Colonic mucosa (tissue), 4 donors: ENCODE results near the gene RNU6-9. TPM values are rescaled to one million over a fixed set of nuclear protein-coding genes. Genes with fewer than 3 reads are reported as not detected.

Source experiments
- DNase-seq: peaks from one replicate; pipeline ENCODE4 v3.0.0-alpha.2; 2020
- H3K27ac ChIP-seq: fragments of 200-600 bp; one replicate; pipeline ENCODE4 v1.8.0; 2021
- H3K27me3 ChIP-seq: fragments of 200-600 bp; one replicate; pipeline ENCODE4 v1.8.0; 2021
- H3K36me3 ChIP-seq: fragments of 200-600 bp; one replicate; pipeline ENCODE4 v1.8.0; 2021
- H3K4me1 ChIP-seq: fragments of 200-600 bp; one replicate; pipeline ENCODE4 v1.8.0; 2021; ENCODE audit warnings: mild to moderate bottlenecking
- H3K4me3 ChIP-seq: fragments of 200-600 bp; one replicate; pipeline ENCODE4 v1.8.0; 2021
- H3K9ac ChIP-seq, 2 donors: one replicate each; pipeline ENCODE4 v1.7.0; 2013; ENCODE audit warnings: control low read depth in 2 of 2, low read depth in 2 of 2, low read length in 2 of 2
- H3K9me3 ChIP-seq: fragments of 200-600 bp; one replicate; pipeline ENCODE4 v1.8.0; 2021
- CTCF ChIP-seq: fragments of 200-600 bp; IDR thresholded peaks from one replicate; pipeline ENCODE4 v1.8.0; 2022; ENCODE audit warnings: antibody characterized with exemption, mild to moderate bottlenecking
- intact Hi-C: fragments of 100-400 bp; cut with DNase I; formaldehyde crosslinking; loops from one replicate; pipeline ENCODE4 v1.14.1; 2022
- total RNA-seq, 2 donors: library from RNA; stranded (reverse); fragmentation: NEBNext Ultra II Directional in 1 of 2; extraction: Animal tissue kit (Norgen Biotek cat#: 25700) in 1 of 2; gene quantifications; one replicate each; pipeline ENCODE4 v1.2.1, GENCODE V29; 2021
- donor health status: healthy.
- donor health status: DM: no; HTN: no; CAD: no.
- donor health status: DM: no; HTN: no; CAD: no.

The RNU6-9 gene
- total RNA-seq, 2 donors from 2014 or later = not detected

- DNase-seq = no peak
Measured at GRCh38 chr19:879711-880438, 13.4 kb upstream of the RNU6-9 start.

GRCh38 chr19:881385-882071 is 11.8 kb upstream of the RNU6-9 start:
- Histone ChIP-seq H3K9me3 (no peaks in the 10 kb centered on the region), H3K36me3 (peaks cover 7% of the 10 kb centered on the region), H3K9ac (no peak overlapping the region), H3K4me3 (no peak overlapping the region), H3K4me1 (no peaks in the 10 kb centered on the region), H3K27ac (no peak overlapping the region), H3K27me3 (no peaks in the 10 kb centered on the region)
- intact Hi-C loops = no loop called here
- no peak for TF ChIP-seq CTCF
- no peak for DNase-seq

More at GRCh38 chr19:879711-880438, 13.4 kb upstream of the RNU6-9 start:
- no peak for TF ChIP-seq CTCF
- H3K4me1 ChIP-seq = no peaks in the 10 kb centered on the region
- H3K27ac ChIP-seq = no peak overlapping the region
- intact Hi-C loops = no loop called here
- peaks cover 7% of the 10 kb centered on the region for H3K36me3 ChIP-seq
- no peaks in the 10 kb centered on the region for H3K27me3 ChIP-seq
- no peaks in the 10 kb centered on the region for H3K9me3 ChIP-seq
- H3K9ac ChIP-seq = no peak overlapping the region
- no peak overlapping the region for H3K4me3 ChIP-seq

- peaks cover 7% of the 10 kb centered on the region for H3K36me3 ChIP-seq
- no peak for DNase-seq
- H3K27ac ChIP-seq = no peak overlapping the region
- H3K9me3 ChIP-seq = no peaks in the 10 kb centered on the region
- H3K9ac ChIP-seq = no peak overlapping the region
- intact Hi-C loops = no loop called here
- no peaks in the 10 kb centered on the region for H3K27me3 ChIP-seq
- TF ChIP-seq CTCF = no peak
- H3K4me3 ChIP-seq = no peak overlapping the region
- H3K4me1 ChIP-seq = no peaks in the 10 kb centered on the region
Measured at GRCh38 chr19:882871-883497, 10.3 kb upstream of the RNU6-9 start.

GRCh38 chr19:883661-884211 is 9.5 kb upstream of the RNU6-9 start:
- Histone ChIP-seq H3K4me1 (no peaks in the 10 kb centered on the region), H3K27me3 (no peaks in the 10 kb centered on the region), H3K36me3 (peaks cover 7% of the 10 kb centered on the region), H3K9me3 (no peaks in the 10 kb centered on the region), H3K27ac (no peak overlapping the region), H3K4me3 (no peak overlapping the region), H3K9ac (no peak overlapping the region)
- intact Hi-C loops = no loop called here
- no peak for DNase-seq
- TF ChIP-seq CTCF = no peak

GRCh38 chr19:884420-885211 is 8.7 kb upstream of the RNU6-9 start:
- H3K9me3 ChIP-seq = no peaks in the 10 kb centered on the region
- no peak overlapping the region for H3K9ac ChIP-seq
- DNase-seq = no peak

More at GRCh38 chr19:884420-885211, 8.7 kb upstream of the RNU6-9 start:
- intact Hi-C loops = no loop called here
- no peak for TF ChIP-seq CTCF
- H3K4me1 ChIP-seq = no peaks in the 10 kb centered on the region
- H3K27me3 ChIP-seq = no peaks in the 10 kb centered on the region
- peaks cover 7% of the 10 kb centered on the region for H3K36me3 ChIP-seq
- H3K27ac ChIP-seq = no peak overlapping the region
- H3K4me3 ChIP-seq = no peak overlapping the region
